MCF 10A (cell line): ENCODE measurements around the gene PTPRR. TPM values are rescaled to one million over a fixed set of nuclear protein-coding genes. Genes with fewer than 3 reads are reported as not detected.

ENCODE experiments used
- BruUV-seq: library from RNA; stranded (reverse); fragments of 400-500 nt; replicated peaks from 2 replicates; lab custom pipeline; 2021; lab: Mats Ljungman, UMichigan
- CTCF ChIA-PET: fragments of 300-600 bp; sonication (Branson Sonifier 250); formaldehyde crosslinking; extraction: SDS; loops from one replicate; lab custom pipeline; 2021; ENCODE audit warnings: antibody characterized with exemption, inconsistent platforms; lab: Yijun Ruan, JAX
- POLR2A ChIA-PET: fragments of 300-600, 350-650 bp; sonication (Branson Sonifier 250); formaldehyde crosslinking; extraction: SDS; loops from one replicate; lab custom pipeline; 2020; ENCODE audit warnings: antibody characterized with exemption, inconsistent platforms; lab: Yijun Ruan, JAX
- DNase-seq: peaks from one replicate; pipeline ENCODE4 v3.0.0-alpha.2; 2018; ENCODE audit not compliant: unreplicated experiment
- H3K27ac Mint-ChIP-seq: one replicate; pipeline ENCODE4 v1.8.0; 2022; ENCODE audit warnings: mild to moderate bottlenecking, low read depth, mixed read lengths; ENCODE audit not compliant: unreplicated experiment
- H3K27me3 Mint-ChIP-seq: one replicate; pipeline ENCODE4 v1.8.0; 2022; ENCODE audit warnings: mixed read lengths; ENCODE audit not compliant: insufficient read depth, unreplicated experiment
- H3K36me3 Mint-ChIP-seq: one replicate; pipeline ENCODE4 v1.8.0; 2022; ENCODE audit warnings: mild to moderate bottlenecking, moderate library complexity, mixed read lengths; ENCODE audit not compliant: insufficient read depth, unreplicated experiment
- H3K4me1 Mint-ChIP-seq: one replicate; pipeline ENCODE4 v1.8.0; 2022; ENCODE audit warnings: mixed read lengths; ENCODE audit not compliant: insufficient read depth, unreplicated experiment
- H3K4me3 Mint-ChIP-seq: one replicate; pipeline ENCODE4 v1.8.0; 2022; ENCODE audit warnings: mild to moderate bottlenecking, moderate library complexity, mixed read lengths; ENCODE audit not compliant: unreplicated experiment
- H3K9me3 Mint-ChIP-seq: one replicate; pipeline ENCODE4 v1.8.0; 2022; ENCODE audit warnings: mixed read lengths; ENCODE audit not compliant: unreplicated experiment
- CTCF ChIP-seq: fragments of 200-600 bp; IDR thresholded peaks from one replicate; pipeline ENCODE4 v1.8.0; 2022; ENCODE audit warnings: antibody characterized with exemption, mild to moderate bottlenecking; ENCODE audit not compliant: unreplicated experiment
- intact Hi-C: fragments of 100-400 bp; cut with micrococcal nuclease; formaldehyde crosslinking; loops from 2 replicates; pipeline ENCODE4 v1.14.1; 2022
- total RNA-seq: library from RNA; stranded (reverse); gene quantifications from 2 replicates; pipeline ENCODE4 v1.2.3, GENCODE V29; 2022

The PTPRR gene
- total RNA-seq, 1 experiment from 2014 or later, result not detected

GRCh38 chr12:70640901-70641300 is 279.6 kb downstream of the PTPRR start:
- POLR2A ChIA-PET, result no interaction called here
- Mint-ChIP-seq H3K27ac (no peak overlapping the region), H3K9me3 (no peaks in the 10 kb centered on the region), H3K27me3 (no peaks in the 10 kb centered on the region), H3K4me3 (no peak overlapping the region), H3K4me1 (peaks cover 12% of the 10 kb centered on the region), H3K36me3 (no peaks in the 10 kb centered on the region)
- intact Hi-C loops, result no loop called here
- BruUV-seq, result no TSS peak
- CTCF ChIA-PET, result interaction anchor here (0.6 kb wide), 1 partner anchor 192 kb away, joined by 3 read pairs; no protein-coding TSS in a partner anchor
- TF ChIP-seq CTCF, result no peak
- DNase-seq, result no peak

- intact Hi-C loops, result no loop called here
- no peak for DNase-seq
- Mint-ChIP-seq H3K4me1 (peaks cover 5% of the 10 kb centered on the region), H3K9me3 (no peaks in the 10 kb centered on the region), H3K36me3 (no peaks in the 10 kb centered on the region), H3K27me3 (no peaks in the 10 kb centered on the region), H3K27ac (no peak overlapping the region), H3K4me3 (no peak overlapping the region)
- no peak for TF ChIP-seq CTCF
- CTCF ChIA-PET, result interaction anchor here (0.6 to 1.1 kb wide), 3 partner anchors 16 to 52 kb away, joined by 3 read pairs; no protein-coding TSS in a partner anchor
- BruUV-seq, result no TSS peak
- POLR2A ChIA-PET, result no interaction called here
Observed at GRCh38 chr12:70639535-70639934, 281.0 kb downstream of the PTPRR start.

GRCh38 chr12:70638639-70639360 is 281.7 kb downstream of the PTPRR start:
- no peak for TF ChIP-seq CTCF
- ChIA-PET CTCF (interaction anchor here (0.6 to 1.1 kb wide), 4 partner anchors 15 to 329 kb away, joined by 3 to 4 read pairs (median 3); no protein-coding TSS in a partner anchor), POLR2A (interaction anchor here (0.6 kb wide), 1 partner anchor 11 kb away, joined by 3 read pairs; no protein-coding TSS in a partner anchor)
- DNase-seq, result peak; percentile 16
- intact Hi-C loops, result no loop called here
- Mint-ChIP-seq H3K27me3 (no peaks in the 10 kb centered on the region), H3K4me1 (no peaks in the 10 kb centered on the region), H3K9me3 (no peaks in the 10 kb centered on the region), H3K4me3 (no peak overlapping the region), H3K27ac (no peak overlapping the region), H3K36me3 (no peaks in the 10 kb centered on the region)
- BruUV-seq, result no TSS peak

GRCh38 chr12:70637303-70638085 is 283.0 kb downstream of the PTPRR start, which contains the start of gene PTPRB:
TSS of gene PTPRB (minus strand) at chr12:70637429. CDS start at chr12:70637395, 34 bp downstream.
- H3K4me3 Mint-ChIP-seq, result no peak within 1 kb of the TSS
- H3K27ac Mint-ChIP-seq, result no peak within 1 kb of the TSS
- no peak for TF ChIP-seq CTCF
- no TSS peak for BruUV-seq
- ChIA-PET POLR2A (no interaction called here), CTCF (interaction anchor here (0.6 kb wide), 1 partner anchor 95 kb away, joined by 3 read pairs; no protein-coding TSS in a partner anchor)
- intact Hi-C loops, result no loop called here
- H3K9me3 Mint-ChIP-seq, result no peaks in the 10 kb centered on the region
- H3K36me3 Mint-ChIP-seq, result no peaks in the 10 kb centered on the region
- H3K27me3 Mint-ChIP-seq, result no peaks in the 10 kb centered on the region
- H3K4me1 Mint-ChIP-seq, result no peaks in the 10 kb centered on the region
- no peak for DNase-seq
